ENCODE results near the gene MYO9B.

DNA sequence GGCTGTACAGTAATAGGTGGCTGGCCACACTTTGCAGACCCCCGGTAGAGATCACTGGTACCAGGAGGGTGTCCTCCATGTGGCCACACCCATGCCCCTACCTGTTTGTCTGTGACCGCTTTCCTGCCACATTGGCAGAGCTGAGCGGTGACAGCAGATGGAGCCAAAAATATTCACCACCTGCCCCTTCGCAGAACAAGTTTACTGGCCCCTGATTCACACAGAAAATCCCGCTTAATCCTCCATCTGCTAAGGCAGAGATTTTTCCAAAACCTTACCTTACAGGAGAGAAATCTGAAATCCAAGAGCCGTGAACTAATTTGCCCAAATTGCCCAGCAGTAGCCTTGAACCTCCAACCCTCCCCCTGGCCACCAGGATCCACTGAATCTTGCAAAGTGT, 52.1 kb downstream of the MYO9B start:
- TF ChIP-seq, protein P1, sequence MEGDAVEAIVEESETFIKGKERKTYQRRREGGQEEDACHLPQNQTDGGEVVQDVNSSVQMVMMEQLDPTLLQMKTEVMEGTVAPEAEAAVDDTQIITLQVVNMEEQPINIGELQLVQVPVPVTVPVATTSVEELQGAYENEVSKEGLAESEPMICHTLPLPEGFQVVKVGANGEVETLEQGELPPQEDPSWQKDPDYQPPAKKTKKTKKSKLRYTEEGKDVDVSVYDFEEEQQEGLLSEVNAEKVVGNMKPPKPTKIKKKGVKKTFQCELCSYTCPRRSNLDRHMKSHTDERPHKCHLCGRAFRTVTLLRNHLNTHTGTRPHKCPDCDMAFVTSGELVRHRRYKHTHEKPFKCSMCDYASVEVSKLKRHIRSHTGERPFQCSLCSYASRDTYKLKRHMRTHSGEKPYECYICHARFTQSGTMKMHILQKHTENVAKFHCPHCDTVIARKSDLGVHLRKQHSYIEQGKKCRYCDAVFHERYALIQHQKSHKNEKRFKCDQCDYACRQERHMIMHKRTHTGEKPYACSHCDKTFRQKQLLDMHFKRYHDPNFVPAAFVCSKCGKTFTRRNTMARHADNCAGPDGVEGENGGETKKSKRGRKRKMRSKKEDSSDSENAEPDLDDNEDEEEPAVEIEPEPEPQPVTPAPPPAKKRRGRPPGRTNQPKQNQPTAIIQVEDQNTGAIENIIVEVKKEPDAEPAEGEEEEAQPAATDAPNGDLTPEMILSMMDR (IDR thresholded peaks at IDR 0.05), result no peak
- TF ChIP-seq, protein P2, sequence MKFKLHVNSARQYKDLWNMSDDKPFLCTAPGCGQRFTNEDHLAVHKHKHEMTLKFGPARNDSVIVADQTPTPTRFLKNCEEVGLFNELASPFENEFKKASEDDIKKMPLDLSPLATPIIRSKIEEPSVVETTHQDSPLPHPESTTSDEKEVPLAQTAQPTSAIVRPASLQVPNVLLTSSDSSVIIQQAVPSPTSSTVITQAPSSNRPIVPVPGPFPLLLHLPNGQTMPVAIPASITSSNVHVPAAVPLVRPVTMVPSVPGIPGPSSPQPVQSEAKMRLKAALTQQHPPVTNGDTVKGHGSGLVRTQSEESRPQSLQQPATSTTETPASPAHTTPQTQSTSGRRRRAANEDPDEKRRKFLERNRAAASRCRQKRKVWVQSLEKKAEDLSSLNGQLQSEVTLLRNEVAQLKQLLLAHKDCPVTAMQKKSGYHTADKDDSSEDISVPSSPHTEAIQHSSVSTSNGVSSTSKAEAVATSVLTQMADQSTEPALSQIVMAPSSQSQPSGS (CRISPR knock-in tag; IDR thresholded peaks at IDR 0.05; ENCODE audit: borderline replicate concordance, low read depth), result no peak
- TF ChIP-seq ETV6 (CRISPR knock-in tag; IDR thresholded peaks at IDR 0.05) (no peak), OVOL2 (CRISPR knock-in tag; IDR thresholded peaks at IDR 0.05; ENCODE audit: borderline replicate concordance) (no peak), SP1 (CRISPR knock-in tag; conservative IDR thresholded peaks at IDR 0.05) (no peak), ESRRA (CRISPR knock-in tag; IDR thresholded peaks at IDR 0.05; ENCODE audit: borderline replicate concordance) (no peak), ATF1 (CRISPR knock-in tag; IDR thresholded peaks at IDR 0.05) (no peak), TEAD4 (CRISPR knock-in tag; IDR thresholded peaks at IDR 0.05) (no peak)
- TF ChIP-seq, protein P3, sequence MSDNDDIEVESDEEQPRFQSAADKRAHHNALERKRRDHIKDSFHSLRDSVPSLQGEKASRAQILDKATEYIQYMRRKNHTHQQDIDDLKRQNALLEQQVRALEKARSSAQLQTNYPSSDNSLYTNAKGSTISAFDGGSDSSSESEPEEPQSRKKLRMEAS (CRISPR knock-in tag; IDR thresholded peaks at IDR 0.05), result no peak
- TF ChIP-seq, protein P4, sequence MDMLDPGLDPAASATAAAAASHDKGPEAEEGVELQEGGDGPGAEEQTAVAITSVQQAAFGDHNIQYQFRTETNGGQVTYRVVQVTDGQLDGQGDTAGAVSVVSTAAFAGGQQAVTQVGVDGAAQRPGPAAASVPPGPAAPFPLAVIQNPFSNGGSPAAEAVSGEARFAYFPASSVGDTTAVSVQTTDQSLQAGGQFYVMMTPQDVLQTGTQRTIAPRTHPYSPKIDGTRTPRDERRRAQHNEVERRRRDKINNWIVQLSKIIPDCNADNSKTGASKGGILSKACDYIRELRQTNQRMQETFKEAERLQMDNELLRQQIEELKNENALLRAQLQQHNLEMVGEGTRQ (CRISPR knock-in tag; IDR thresholded peaks at IDR 0.05), result no peak
- TF ChIP-seq, protein P5, sequence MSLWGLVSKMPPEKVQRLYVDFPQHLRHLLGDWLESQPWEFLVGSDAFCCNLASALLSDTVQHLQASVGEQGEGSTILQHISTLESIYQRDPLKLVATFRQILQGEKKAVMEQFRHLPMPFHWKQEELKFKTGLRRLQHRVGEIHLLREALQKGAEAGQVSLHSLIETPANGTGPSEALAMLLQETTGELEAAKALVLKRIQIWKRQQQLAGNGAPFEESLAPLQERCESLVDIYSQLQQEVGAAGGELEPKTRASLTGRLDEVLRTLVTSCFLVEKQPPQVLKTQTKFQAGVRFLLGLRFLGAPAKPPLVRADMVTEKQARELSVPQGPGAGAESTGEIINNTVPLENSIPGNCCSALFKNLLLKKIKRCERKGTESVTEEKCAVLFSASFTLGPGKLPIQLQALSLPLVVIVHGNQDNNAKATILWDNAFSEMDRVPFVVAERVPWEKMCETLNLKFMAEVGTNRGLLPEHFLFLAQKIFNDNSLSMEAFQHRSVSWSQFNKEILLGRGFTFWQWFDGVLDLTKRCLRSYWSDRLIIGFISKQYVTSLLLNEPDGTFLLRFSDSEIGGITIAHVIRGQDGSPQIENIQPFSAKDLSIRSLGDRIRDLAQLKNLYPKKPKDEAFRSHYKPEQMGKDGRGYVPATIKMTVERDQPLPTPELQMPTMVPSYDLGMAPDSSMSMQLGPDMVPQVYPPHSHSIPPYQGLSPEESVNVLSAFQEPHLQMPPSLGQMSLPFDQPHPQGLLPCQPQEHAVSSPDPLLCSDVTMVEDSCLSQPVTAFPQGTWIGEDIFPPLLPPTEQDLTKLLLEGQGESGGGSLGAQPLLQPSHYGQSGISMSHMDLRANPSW (CRISPR knock-in tag; conservative IDR thresholded peaks at IDR 0.05; ENCODE audit: low read depth), result no peak
- TF ChIP-seq, protein P6, sequence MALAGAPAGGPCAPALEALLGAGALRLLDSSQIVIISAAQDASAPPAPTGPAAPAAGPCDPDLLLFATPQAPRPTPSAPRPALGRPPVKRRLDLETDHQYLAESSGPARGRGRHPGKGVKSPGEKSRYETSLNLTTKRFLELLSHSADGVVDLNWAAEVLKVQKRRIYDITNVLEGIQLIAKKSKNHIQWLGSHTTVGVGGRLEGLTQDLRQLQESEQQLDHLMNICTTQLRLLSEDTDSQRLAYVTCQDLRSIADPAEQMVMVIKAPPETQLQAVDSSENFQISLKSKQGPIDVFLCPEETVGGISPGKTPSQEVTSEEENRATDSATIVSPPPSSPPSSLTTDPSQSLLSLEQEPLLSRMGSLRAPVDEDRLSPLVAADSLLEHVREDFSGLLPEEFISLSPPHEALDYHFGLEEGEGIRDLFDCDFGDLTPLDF (CRISPR knock-in tag; IDR thresholded peaks at IDR 0.05), result no peak
- TF ChIP-seq, protein P7, sequence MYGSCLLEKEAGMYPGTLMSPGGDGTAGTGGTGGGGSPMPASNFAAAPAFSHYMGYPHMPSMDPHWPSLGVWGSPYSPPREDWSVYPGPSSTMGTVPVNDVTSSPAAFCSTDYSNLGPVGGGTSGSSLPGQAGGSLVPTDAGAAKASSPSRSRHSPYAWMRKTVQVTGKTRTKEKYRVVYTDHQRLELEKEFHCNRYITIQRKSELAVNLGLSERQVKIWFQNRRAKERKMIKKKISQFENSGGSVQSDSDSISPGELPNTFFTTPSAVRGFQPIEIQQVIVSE (CRISPR knock-in tag; IDR thresholded peaks at IDR 0.05; ENCODE audit: borderline replicate concordance), result no peak
